Thyroid gland (tissue), 4 donors: ENCODE data around the gene CD160. TPM values are rescaled to one million over a fixed set of nuclear protein-coding genes. Genes with fewer than 3 reads are reported as not detected.
"Not testable (repeated sequence)": the region's sequence is repeated elsewhere in the genome, so short reads cannot be mapped to it uniquely, and the experiment has no call there.

Source experiments
- DNase-seq, 2 donors: peaks; one replicate each; pipeline ENCODE4 v3.0.0-alpha.2; 2019
- H3K27ac ChIP-seq, 3 donors: fragments of 200-600 bp; sonication (generic); 1 replicate in 2 of 3; 2 replicates in 1 of 3; pipeline ENCODE4 v1.5.1; 2016 to 2019; ENCODE audit warnings: mild to moderate bottlenecking in 1 of 3, moderate library complexity in 1 of 3
- H3K27me3 ChIP-seq: fragments of 200-600 bp; sonication (generic); one replicate; pipeline ENCODE4 v1.5.1; 2019
- H3K36me3 ChIP-seq, 2 donors: fragments of 200-600 bp; sonication (generic); one replicate each; pipeline ENCODE4 v1.5.1; 2016 to 2019
- H3K4me1 ChIP-seq, 2 donors: fragments of 200-600 bp; sonication (generic); one replicate each; pipeline ENCODE4 v1.5.1; 2017 to 2019
- H3K4me3 ChIP-seq, 3 donors: fragments of 200-600 bp; sonication (generic); replicated peaks in 1 of 3; 1 replicate in 2 of 3; 2 replicates in 1 of 3; pipeline ENCODE4 v1.5.1; 2016; ENCODE audit warnings: mild to moderate bottlenecking in 1 of 3
- H3K9me3 ChIP-seq: fragments of 200-600 bp; sonication (generic); one replicate; pipeline ENCODE4 v1.5.1; 2017
- POLR2A ChIP-seq, 2 donors: fragments of 450-650 bp; IDR thresholded peaks; one replicate each; pipeline ENCODE4 v1.6.1; 2017; ENCODE audit warnings: antibody characterized with exemption in 2 of 2, mild to moderate bottlenecking in 2 of 2, moderate library complexity in 1 of 2
- WGBS, 2 donors: methylation state at CpG; one replicate each; pipeline ENCODE4 v1.1.5; 2017; 5-methylcytosine and 5-hydroxymethylcytosine counted together
- intact Hi-C: fragments of 100-400 bp; cut with DNase I; formaldehyde crosslinking; loops from one replicate; pipeline ENCODE4 v1.15.1; 2023
- total RNA-seq, 4 donors: library from RNA; depleted of rRNA; stranded (reverse); fragments of >200 nt; gene quantifications; one replicate each; pipeline ENCODE4 v1.2.3, GENCODE V29; 2016
- TF ChIP-seq, protein P1 (sequence below), 6 experiments: fragments of 200-600 bp in 3 of 6; fragments of 450-650 bp in 3 of 6; sonication (generic) in 3 of 6; IDR thresholded peaks; one replicate each; pipeline ENCODE4 v1.5.1; 2016 to 2019; ENCODE audit warnings: antibody characterized with exemption in 6 of 6, mild to moderate bottlenecking in 2 of 6, inconsistent platforms in 1 of 6, moderate library complexity in 1 of 6

Gene CD160
- total RNA-seq, 4 donors from 2014 or later, result not detected

GRCh38 chr1:145751491-145752037, 32.3 kb downstream of the CD160 start:
- no peak for TF ChIP-seq POLR2A (IDR thresholded peaks at IDR 0.05)
- TF ChIP-seq, protein P1, sequence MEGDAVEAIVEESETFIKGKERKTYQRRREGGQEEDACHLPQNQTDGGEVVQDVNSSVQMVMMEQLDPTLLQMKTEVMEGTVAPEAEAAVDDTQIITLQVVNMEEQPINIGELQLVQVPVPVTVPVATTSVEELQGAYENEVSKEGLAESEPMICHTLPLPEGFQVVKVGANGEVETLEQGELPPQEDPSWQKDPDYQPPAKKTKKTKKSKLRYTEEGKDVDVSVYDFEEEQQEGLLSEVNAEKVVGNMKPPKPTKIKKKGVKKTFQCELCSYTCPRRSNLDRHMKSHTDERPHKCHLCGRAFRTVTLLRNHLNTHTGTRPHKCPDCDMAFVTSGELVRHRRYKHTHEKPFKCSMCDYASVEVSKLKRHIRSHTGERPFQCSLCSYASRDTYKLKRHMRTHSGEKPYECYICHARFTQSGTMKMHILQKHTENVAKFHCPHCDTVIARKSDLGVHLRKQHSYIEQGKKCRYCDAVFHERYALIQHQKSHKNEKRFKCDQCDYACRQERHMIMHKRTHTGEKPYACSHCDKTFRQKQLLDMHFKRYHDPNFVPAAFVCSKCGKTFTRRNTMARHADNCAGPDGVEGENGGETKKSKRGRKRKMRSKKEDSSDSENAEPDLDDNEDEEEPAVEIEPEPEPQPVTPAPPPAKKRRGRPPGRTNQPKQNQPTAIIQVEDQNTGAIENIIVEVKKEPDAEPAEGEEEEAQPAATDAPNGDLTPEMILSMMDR (IDR thresholded peaks at IDR 0.05), result no peak
- DNase-seq, result no peak
- Histone ChIP-seq H3K36me3 (peaks cover 20 to 32% of the 10 kb centered on the region in 2 donors), H3K9me3 (no peaks in the 10 kb centered on the region), H3K4me1 (no peaks in the 10 kb centered on the region), H3K27ac (no peak overlapping the region), H3K27me3 (no peaks in the 10 kb centered on the region), H3K4me3 (no peak overlapping the region)
- intact Hi-C loops, result no loop called here
- 87 to 88% methylated on average over 5 of the region's 5 CpGs for WGBS, 2 donors

GRCh38 chr1:145757420-145757819, 38.1 kb downstream of the CD160 start:
- intact Hi-C loops, result no loop called here
- Histone ChIP-seq H3K27me3 (no peaks in the 10 kb centered on the region), H3K36me3 (peaks cover 0 to 5% of the 10 kb centered on the region in 2 donors), H3K27ac (no peak overlapping the region), H3K9me3 (no peaks in the 10 kb centered on the region), H3K4me3 (no peak overlapping the region), H3K4me1 (no peaks in the 10 kb centered on the region)
- no peak for DNase-seq
- 73 to 89% methylated on average over 2 of the region's 2 CpGs for WGBS, 2 donors
- no peak for TF ChIP-seq POLR2A (IDR thresholded peaks at IDR 0.05)
- TF ChIP-seq, protein P1 (IDR thresholded peaks at IDR 0.05), result no peak

GRCh38 chr1:145758116-145758515, 38.8 kb downstream of the CD160 start:
- H3K36me3 ChIP-seq, result peaks cover 0 to 5% of the 10 kb centered on the region in 2 donors
- intact Hi-C loops, result no loop called here
- WGBS, 2 donors, result 88 to 100% methylated on average over 1 of the region's 1 CpG

GRCh38 chr1:145758575-145758974, 39.3 kb downstream of the CD160 start:
- Histone ChIP-seq H3K27me3 (no peaks in the 10 kb centered on the region), H3K4me3 (no peak overlapping the region), H3K4me1 (no peaks in the 10 kb centered on the region), H3K27ac (no peak overlapping the region), H3K9me3 (no peaks in the 10 kb centered on the region), H3K36me3 (peaks cover 0 to 5% of the 10 kb centered on the region in 2 donors)
- intact Hi-C loops, result no loop called here
- TF ChIP-seq POLR2A (IDR thresholded peaks at IDR 0.05), result no peak
- TF ChIP-seq, protein P1 (IDR thresholded peaks at IDR 0.05), result no peak
- WGBS, 2 donors, result 79 to 100% methylated on average over 1 of the region's 1 CpG
- DNase-seq, result no peak

More at GRCh38 chr1:145758116-145758515, 38.8 kb downstream of the CD160 start:
- H3K9me3 ChIP-seq, result no peaks in the 10 kb centered on the region
- peak in 1 of 2 donors; percentile 9 for DNase-seq
- no peak overlapping the region for H3K4me3 ChIP-seq
- H3K4me1 ChIP-seq, result no peaks in the 10 kb centered on the region
- no peak overlapping the region for H3K27ac ChIP-seq
- no peak for TF ChIP-seq POLR2A (IDR thresholded peaks at IDR 0.05)
- TF ChIP-seq, protein P1 (IDR thresholded peaks at IDR 0.05), result no peak
- no peaks in the 10 kb centered on the region for H3K27me3 ChIP-seq

DNA sequence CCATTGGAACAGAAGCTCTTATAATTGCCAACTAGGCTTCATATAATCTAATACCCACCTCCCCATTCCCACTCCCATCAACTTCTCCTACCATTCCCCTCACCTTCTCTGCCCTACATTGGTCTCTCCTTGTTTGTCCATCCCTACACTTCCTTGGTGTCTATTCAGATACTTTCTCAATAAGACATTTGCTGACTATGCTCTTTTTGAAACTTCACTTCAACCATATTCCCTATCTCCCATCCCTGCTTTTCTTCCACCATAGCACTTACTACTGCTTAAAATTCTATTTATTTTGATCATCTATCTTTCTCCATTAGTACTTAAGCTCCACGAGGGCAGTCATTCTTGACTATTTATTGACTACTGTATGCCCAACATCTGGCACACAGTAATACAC, 40.4 kb downstream of the CD160 start:
- H3K27me3 ChIP-seq, result no peaks in the 10 kb centered on the region
- no peak overlapping the region for H3K4me3 ChIP-seq
- H3K9me3 ChIP-seq, result no peaks in the 10 kb centered on the region
- TF ChIP-seq, protein P1 (IDR thresholded peaks at IDR 0.05), result no peak
- TF ChIP-seq POLR2A (IDR thresholded peaks at IDR 0.05), result no peak
- intact Hi-C loops, result no loop called here
- peaks cover 0 to 7% of the 10 kb centered on the region in 2 donors for H3K4me1 ChIP-seq
- no peak for DNase-seq
- H3K27ac ChIP-seq, result no peak overlapping the region
- WGBS, 2 donors, result 98 to 100% methylated on average over 1 of the region's 1 CpG
- peaks cover 0 to 5% of the 10 kb centered on the region in 2 donors for H3K36me3 ChIP-seq

- WGBS, 2 donors, result 97 to 98% methylated on average over 4 of the region's 4 CpGs
- intact Hi-C loops, DNase-seq, H3K9me3 ChIP-seq, H3K27me3 ChIP-seq, H3K27ac ChIP-seq, H3K4me3 ChIP-seq, H3K36me3 ChIP-seq: not testable (repeated sequence)
- H3K4me1 ChIP-seq, result peaks cover 0 to 11% of the 10 kb centered on the region in 2 donors
Measured at GRCh38 chr1:145760395-145760949, 41.2 kb downstream of the CD160 start.

DNA sequence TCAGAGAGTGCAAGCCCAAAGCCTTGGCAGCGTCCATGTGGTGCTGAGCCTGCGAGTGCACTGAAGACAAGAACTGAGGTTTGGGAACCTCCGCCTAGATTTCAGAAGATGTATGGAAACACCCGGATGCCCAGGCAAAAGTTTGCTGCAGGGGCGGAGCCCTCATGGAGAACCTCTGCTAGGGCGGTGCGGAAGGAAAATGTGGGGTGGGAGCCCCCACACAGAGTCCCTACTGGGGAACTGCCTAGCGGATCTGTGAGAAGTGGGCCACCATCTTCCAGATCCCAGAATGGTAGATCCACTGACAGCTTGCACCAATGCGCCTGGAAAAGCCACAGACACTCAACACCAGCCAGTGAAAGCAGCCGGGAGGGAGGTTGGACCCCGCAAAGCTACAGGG, 42.2 kb downstream of the CD160 start:
- H3K4me1 ChIP-seq, result peaks cover 0 to 15% of the 10 kb centered on the region in 2 donors
- H3K27ac ChIP-seq, intact Hi-C loops, DNase-seq, H3K9me3 ChIP-seq, H3K4me3 ChIP-seq, H3K36me3 ChIP-seq, H3K27me3 ChIP-seq: not testable (repeated sequence)
- WGBS, 2 donors, result 94 to 98% methylated on average over 10 to 11 of the region's 11 CpGs

GRCh38 chr1:145762001-145762400, 42.7 kb downstream of the CD160 start:
- intact Hi-C loops, H3K27ac ChIP-seq, DNase-seq, H3K9me3 ChIP-seq, H3K27me3 ChIP-seq, H3K36me3 ChIP-seq, H3K4me3 ChIP-seq: not testable (repeated sequence)
- WGBS, 2 donors, result 97 to 100% methylated on average over 2 of the region's 2 CpGs
- H3K4me1 ChIP-seq, result peaks cover 0 to 15% of the 10 kb centered on the region in 2 donors
